Smooth muscle cell (in vitro differentiated cells): ENCODE results near the gene LEMD3. TPM values are rescaled to one million over a fixed set of nuclear protein-coding genes. Genes with fewer than 3 reads are reported as not detected.

Source experiments
- DNase-seq: peaks from one replicate; lab custom pipeline; 2025; ENCODE audit not compliant: unreplicated experiment; lab: John Stamatoyannopoulos, UW
- H2AFZ ChIP-seq: fragments of 200-600 bp; sonication (generic); 2 replicates; pipeline ENCODE4 v1.6.0; 2016; ENCODE audit warnings: antibody characterized with exemption, low read depth, mild to moderate bottlenecking
- H3F3A ChIP-seq: fragments of 200-600 bp; sonication (generic); 2 replicates; pipeline ENCODE4 v1.6.0; 2017; ENCODE audit warnings: antibody characterized with exemption, low read depth
- H3K27ac ChIP-seq: fragments of 200-600 bp; sonication (generic); 2 replicates; pipeline ENCODE4 v1.5.1; 2016; ENCODE audit warnings: low read depth, mild to moderate bottlenecking
- H3K27me3 ChIP-seq: fragments of 200-600 bp; sonication (generic); 2 replicates; pipeline ENCODE4 v1.6.1; 2016; ENCODE audit warnings: low read depth, mild to moderate bottlenecking
- H3K36me3 ChIP-seq: fragments of 200-600 bp; sonication (generic); 2 replicates; pipeline ENCODE4 v1.5.1; 2016; ENCODE audit warnings: low read depth
- H3K4me1 ChIP-seq: fragments of 200-600 bp; sonication (generic); 2 replicates; pipeline ENCODE4 v1.5.1; 2016; ENCODE audit warnings: low read depth
- H3K4me2 ChIP-seq: fragments of 200-600 bp; sonication (generic); 2 replicates; pipeline ENCODE4 v1.6.0; 2016; ENCODE audit warnings: mild to moderate bottlenecking
- H3K4me3 ChIP-seq: fragments of 200-600 bp; sonication (generic); 2 replicates; pipeline ENCODE4 v1.5.1; 2016; ENCODE audit warnings: mild to moderate bottlenecking
- H3K79me2 ChIP-seq: fragments of 200-600 bp; sonication (generic); 2 replicates; pipeline ENCODE4 v1.6.0; 2016; ENCODE audit warnings: low read depth, mild to moderate bottlenecking
- H3K9ac ChIP-seq: fragments of 200-600 bp; sonication (generic); 2 replicates; pipeline ENCODE4 v1.6.0; 2016; ENCODE audit warnings: low read depth
- H3K9me3 ChIP-seq: fragments of 200-600 bp; sonication (generic); replicated peaks from 2 replicates; pipeline ENCODE4 v1.5.1; 2016; ENCODE audit warnings: low read depth
- H4K20me1 ChIP-seq: fragments of 200-600 bp; sonication (generic); 2 replicates; pipeline ENCODE4 v1.6.0; 2016; ENCODE audit warnings: low read depth
- CTCF ChIP-seq: fragments of 200-600 bp; sonication (generic); IDR thresholded peaks from 2 replicates; pipeline ENCODE4 v1.5.1; 2017; ENCODE audit warnings: borderline replicate concordance, mild to moderate bottlenecking, antibody characterized with exemption; ENCODE audit not compliant: insufficient read depth, poor library complexity, severe bottlenecking
- WGBS: methylation state at CpG from one replicate; pipeline ENCODE4 v1.1.7; 2016; ENCODE audit warnings: low lambda C conversion rate; 5-methylcytosine and 5-hydroxymethylcytosine counted together
- polyA plus RNA-seq: library from polyadenylated mRNA; unstranded; fragments of >200 nt; fragmentation: Nextera tagmentation; extraction: Ambion mirVana; gene quantifications from 2 replicates; pipeline ENCODE4 v1.2.1, GENCODE V29; 2016
- total RNA-seq: library from RNA; depleted of rRNA; stranded (reverse); fragments of >200 nt; gene quantifications from 2 replicates; pipeline ENCODE4 v1.2.3, GENCODE V29; 2014

Gene LEMD3
- total and polyA plus RNA-seq, 2 experiments from 2014 or later, result 14.8 to 55.1 TPM

GRCh38 chr12:65189028-65189718, 19.8 kb downstream of the LEMD3 start:
- Histone ChIP-seq H3K4me3 (no peak overlapping the region), H3K9ac (no peak overlapping the region), H3K4me1 (no peaks in the 10 kb centered on the region), H3F3A (no peaks in the 10 kb centered on the region), H3K9me3 (no peaks in the 10 kb centered on the region), H3K27me3 (no peaks in the 10 kb centered on the region), H3K4me2 (no peak overlapping the region), H3K36me3 (no peaks in the 10 kb centered on the region), H3K27ac (no peak overlapping the region), H3K79me2 (peaks cover 98% of the 10 kb centered on the region), H2AFZ (no peak overlapping the region), H4K20me1 (peaks cover 100% of the 10 kb centered on the region)
- TF ChIP-seq CTCF, result no peak
- no peak for DNase-seq
- WGBS, result 94% methylated on average over 4 of the region's 4 CpGs

GRCh38 chr12:65192963-65193516, 23.7 kb downstream of the LEMD3 start:
- WGBS, result 80% methylated on average over 9 of the region's 9 CpGs
- peaks cover 97% of the 10 kb centered on the region for H3K79me2 ChIP-seq
- H3K4me2 ChIP-seq, result no peak overlapping the region

GRCh38 chr12:65194949-65195348, 25.6 kb downstream of the LEMD3 start:
- Histone ChIP-seq H3K4me1 (no peaks in the 10 kb centered on the region), H4K20me1 (peaks cover 97% of the 10 kb centered on the region), H3K79me2 (peaks cover 98% of the 10 kb centered on the region), H3K4me2 (no peak overlapping the region), H2AFZ (no peak overlapping the region), H3K9me3 (no peaks in the 10 kb centered on the region), H3K36me3 (no peaks in the 10 kb centered on the region), H3K4me3 (no peak overlapping the region), H3K9ac (no peak overlapping the region), H3K27ac (no peak overlapping the region), H3F3A (no peaks in the 10 kb centered on the region), H3K27me3 (no peaks in the 10 kb centered on the region)
- no peak for TF ChIP-seq CTCF
- 98% methylated on average over 4 of the region's 4 CpGs for WGBS
- no peak for DNase-seq

More at GRCh38 chr12:65192963-65193516, 23.7 kb downstream of the LEMD3 start:
- Histone ChIP-seq H3K4me3 (no peak overlapping the region), H3K27me3 (no peaks in the 10 kb centered on the region), H3K9ac (no peak overlapping the region), H3K9me3 (no peaks in the 10 kb centered on the region), H2AFZ (no peak overlapping the region), H3K4me1 (no peaks in the 10 kb centered on the region), H3K36me3 (no peaks in the 10 kb centered on the region), H3F3A (no peaks in the 10 kb centered on the region), H4K20me1 (peaks cover 97% of the 10 kb centered on the region), H3K27ac (no peak overlapping the region)
- no peak for DNase-seq
- no peak for TF ChIP-seq CTCF
